Prostate gland (tissue), 2 donors: ENCODE measurements around the gene SLC24A3. TPM values are rescaled to one million over a fixed set of nuclear protein-coding genes. Genes with fewer than 3 reads are reported as not detected.

ENCODE experiments used
- DNase-seq: peaks from one replicate; pipeline ENCODE4 v3.0.0-alpha.2; 2019; ENCODE audit warnings: low spot score
- H3K27ac ChIP-seq, 2 donors: fragments of 200-600 bp; sonication (generic); 2 replicates each; pipeline ENCODE4 v1.5.1; 2017 to 2019
- H3K27me3 ChIP-seq: fragments of 200-600 bp; sonication (generic); replicated peaks from 2 replicates; pipeline ENCODE4 v1.5.1; 2019; ENCODE audit not compliant: insufficient read depth
- H3K36me3 ChIP-seq, 2 donors: fragments of 200-600 bp; sonication (generic); 1 replicate in 1 of 2; 2 replicates in 1 of 2; pipeline versions ENCODE4 v1.5.1 to v1.8.1; 2017 to 2019
- H3K4me1 ChIP-seq: fragments of 200-600 bp; sonication (generic); replicated peaks from 2 replicates; pipeline ENCODE4 v1.5.1; 2019
- H3K4me3 ChIP-seq, 2 donors: fragments of 200-600 bp; sonication (generic); 2 replicates each; pipeline ENCODE4 v1.5.1; 2017 to 2019
- H3K9me3 ChIP-seq: fragments of 200-600 bp; sonication (generic); 2 replicates; pipeline ENCODE4 v1.5.1; 2017
- CTCF ChIP-seq, 4 experiments: fragments of 200-600 bp in 2 of 4; fragments of 450-650 bp in 2 of 4; sonication (generic) in 2 of 4; IDR thresholded peaks; 1 replicate in 3 of 4; 2 replicates in 1 of 4; pipeline ENCODE4 v1.5.1; 2016 to 2019; ENCODE audit warnings: antibody characterized with exemption in 4 of 4, mild to moderate bottlenecking in 2 of 4, moderate library complexity in 2 of 4
- POLR2A ChIP-seq: fragments of 450-650 bp; IDR thresholded peaks from one replicate; pipeline ENCODE4 v1.6.1; 2016; ENCODE audit warnings: antibody characterized with exemption, mild to moderate bottlenecking
- POLR2AphosphoS5 ChIP-seq: sonication (generic); formaldehyde crosslinking; IDR thresholded peaks from one replicate; pipeline ENCODE4 v1.6.1; 2017; ENCODE audit warnings: antibody characterized with exemption
- WGBS: methylation state at CpG from one replicate; pipeline ENCODE4 v1.1.5; 2018; 5-methylcytosine and 5-hydroxymethylcytosine counted together
- intact Hi-C: fragments of 100-400 bp; cut with DNase I; formaldehyde crosslinking; loops from one replicate; pipeline ENCODE4 v1.14.2; 2022
- total RNA-seq, 2 donors: library from RNA; depleted of rRNA; stranded (reverse); fragments of >200 nt; gene quantifications; one replicate each; pipeline ENCODE4 v1.1.0, GENCODE V29; 2016

Gene SLC24A3
- total RNA-seq, 2 donors from 2014 or later: 4.6 to 8.0 TPM

GRCh38 chr20:19478320-19478895 lies 266.0 kb downstream of the SLC24A3 start:
- WGBS: 89% methylated on average over 5 of the region's 5 CpGs
- Histone ChIP-seq H3K27ac (no peak overlapping the region), H3K36me3 (no peaks in the 10 kb centered on the region), H3K4me3 (no peak overlapping the region), H3K9me3 (no peaks in the 10 kb centered on the region), H3K4me1 (no peaks in the 10 kb centered on the region), H3K27me3 (no peaks in the 10 kb centered on the region)
- no peak for TF ChIP-seq CTCF (IDR thresholded peaks at IDR 0.05)
- TF ChIP-seq POLR2A: no peak
- TF ChIP-seq POLR2AphosphoS5: no peak
- intact Hi-C loops: no loop called here
- DNase-seq: no peak

- Histone ChIP-seq H3K9me3 (no peaks in the 10 kb centered on the region), H3K27me3 (no peaks in the 10 kb centered on the region), H3K36me3 (no peaks in the 10 kb centered on the region), H3K4me3 (no peak overlapping the region), H3K27ac (no peak overlapping the region), H3K4me1 (no peaks in the 10 kb centered on the region)
- DNase-seq: no peak
- 69% methylated on average over 2 of the region's 2 CpGs for WGBS
- no peak for TF ChIP-seq POLR2AphosphoS5
- TF ChIP-seq CTCF (IDR thresholded peaks at IDR 0.05): no peak
- no peak for TF ChIP-seq POLR2A
- intact Hi-C loops: no loop called here
Observed at GRCh38 chr20:19482726-19483125, 270.3 kb downstream of the SLC24A3 start.

- no peak overlapping the region for H3K27ac ChIP-seq
- no peaks in the 10 kb centered on the region for H3K4me1 ChIP-seq
- no peaks in the 10 kb centered on the region for H3K27me3 ChIP-seq
- TF ChIP-seq POLR2AphosphoS5 (no peak), CTCF (IDR thresholded peaks at IDR 0.05) (no peak), POLR2A (no peak)
- no peak overlapping the region for H3K4me3 ChIP-seq
- DNase-seq: no peak
- no peaks in the 10 kb centered on the region for H3K9me3 ChIP-seq
- intact Hi-C loops: no loop called here
- H3K36me3 ChIP-seq: no peaks in the 10 kb centered on the region
Observed at GRCh38 chr20:19483309-19483708, 270.9 kb downstream of the SLC24A3 start.

GRCh38 chr20:19486446-19486845 lies 274.0 kb downstream of the SLC24A3 start:
- no peak overlapping the region for H3K4me3 ChIP-seq
- TF ChIP-seq POLR2A (no peak), POLR2AphosphoS5 (no peak), CTCF (IDR thresholded peaks at IDR 0.05) (no peak)
- WGBS: 90% methylated on average over 2 of the region's 2 CpGs
- H3K27ac ChIP-seq: no peak overlapping the region
- no peaks in the 10 kb centered on the region for H3K9me3 ChIP-seq
- no peaks in the 10 kb centered on the region for H3K4me1 ChIP-seq
- intact Hi-C loops: no loop called here
- no peaks in the 10 kb centered on the region for H3K27me3 ChIP-seq
- no peaks in the 10 kb centered on the region for H3K36me3 ChIP-seq
- DNase-seq: no peak

GRCh38 chr20:19487420-19487819 lies 275.0 kb downstream of the SLC24A3 start:
- no peaks in the 10 kb centered on the region for H3K27me3 ChIP-seq
- TF ChIP-seq POLR2AphosphoS5 (no peak), POLR2A (no peak), CTCF (IDR thresholded peaks at IDR 0.05) (no peak)
- no peak for DNase-seq
- no peak overlapping the region for H3K27ac ChIP-seq
- H3K36me3 ChIP-seq: no peaks in the 10 kb centered on the region
- no peak overlapping the region for H3K4me3 ChIP-seq
- WGBS: 77% methylated on average over 1 of the region's 1 CpG
- H3K4me1 ChIP-seq: no peaks in the 10 kb centered on the region
- no peaks in the 10 kb centered on the region for H3K9me3 ChIP-seq
- intact Hi-C loops: no loop called here
